A549 (cell line): ENCODE data around the gene ABCA13. TPM values are rescaled to one million over a fixed set of nuclear protein-coding genes. Genes with fewer than 3 reads are reported as not detected.

ENCODE experiments used
- ATAC-seq, 2 experiments: fragments of 200-7000 bp in 1 of 2; fragments of >200 bp in 1 of 2; cut with Nextera tagmentation in 1 of 2; cut with Tn5 transposase in 1 of 2; 3 replicates each; pipeline versions ENCODE4 v1.8.0 to v1.9.1; 2018 to 2020; ENCODE audit warnings: mild to moderate bottlenecking in 1 of 2, moderate library complexity in 1 of 2
- CTCF ChIA-PET: fragments of 300-600 bp; sonication (Branson Sonifier 250); formaldehyde crosslinking; extraction: SDS; loops from one replicate; lab custom pipeline; 2021; ENCODE audit warnings: antibody characterized with exemption, inconsistent platforms; lab: Yijun Ruan, JAX
- POLR2A ChIA-PET: fragments of 350-600 bp; formaldehyde crosslinking; extraction: SDS; loops from one replicate; lab custom pipeline; 2021; ENCODE audit warnings: antibody characterized with exemption, inconsistent platforms; lab: Yijun Ruan, JAX
- DNase-seq, 2 experiments: peaks; one replicate each; pipeline versions ENCODE4 v3.0.0 to v3.0.0-alpha.2; 2011 to 2016; ENCODE audit warnings: low read depth in 1 of 2, low spot score in 1 of 2
- FAIRE-seq: peaks from 2 replicates; lab custom pipeline; 2011; peaks lifted over from hg19 to GRCh38; lab: Jason Lieb, UNC
- H3K27ac ChIP-seq, 2 experiments: fragments of >200 bp; sonication (Bioruptor Twin); formaldehyde crosslinking; 3 replicates each; pipeline ENCODE4 v1.5.1; 2016 to 2017
- H3K4me1 ChIP-seq: fragments of >200 bp; sonication (Bioruptor Twin); formaldehyde crosslinking; 3 replicates; pipeline ENCODE4 v1.6.1; 2016
- H3K4me2 ChIP-seq: fragments of >200 bp; sonication (Bioruptor Twin); formaldehyde crosslinking; 3 replicates; pipeline ENCODE4 v1.6.1; 2016
- H3K4me3 ChIP-seq: fragments of >200 bp; sonication (Bioruptor Twin); formaldehyde crosslinking; 3 replicates; pipeline ENCODE4 v1.5.1; 2016
- H3K9me3 ChIP-seq: fragments of >200 bp; sonication (Bioruptor Twin); formaldehyde crosslinking; 3 replicates; pipeline ENCODE4 v1.6.1; 2016
- BHLHE40 ChIP-seq: IDR thresholded peaks from 2 replicates; pipeline ENCODE4 v1.6.1; 2012; ENCODE audit warnings: low read depth, low read length, inconsistent platforms
- CBX2 ChIP-seq: fragments of 200-600 bp; sonication (generic); IDR thresholded peaks from 2 replicates; pipeline ENCODE4 v1.6.1; 2016; ENCODE audit warnings: low read depth, mild to moderate bottlenecking, borderline replicate concordance
- CEBPB ChIP-seq, 2 experiments: fragments of >200 bp in 1 of 2; sonication (Bioruptor Twin) in 1 of 2; formaldehyde crosslinking in 1 of 2; IDR thresholded peaks; 2 replicates each; pipeline ENCODE4 v1.6.1; 2012 to 2016
- EHMT2 ChIP-seq: fragments of 200-600 bp; sonication (generic); IDR thresholded peaks from 2 replicates; pipeline ENCODE4 v1.6.1; 2016; ENCODE audit warnings: antibody characterized with exemption, low read depth, mild to moderate bottlenecking, moderate library complexity
- FOXS1 ChIP-seq: fragments of 250-450 bp; sonication (Bioruptor Pico); IDR thresholded peaks from 2 replicates; pipeline ENCODE4 v1.5.0; 2020; ENCODE audit warnings: mild to moderate bottlenecking, moderate library complexity
- GATA3 ChIP-seq: IDR thresholded peaks from 2 replicates; pipeline ENCODE4 v1.6.1; 2012; ENCODE audit warnings: borderline replicate concordance
- HDAC2 ChIP-seq: fragments of 200-600 bp; sonication (generic); IDR thresholded peaks from 2 replicates; pipeline ENCODE4 v1.6.1; 2016
- HOXA7 ChIP-seq: fragments of 250-450 bp; sonication (Bioruptor Pico); IDR thresholded peaks from 2 replicates; pipeline ENCODE4 v1.5.0; 2020; ENCODE audit warnings: mild to moderate bottlenecking, moderate library complexity
- KDM5A ChIP-seq: fragments of 200-600 bp; sonication (generic); IDR thresholded peaks from 2 replicates; pipeline ENCODE4 v1.6.1; 2016; ENCODE audit warnings: antibody characterized with exemption, mild to moderate bottlenecking
- MAFK ChIP-seq: fragments of 450-650 bp; IDR thresholded peaks from 2 replicates; pipeline ENCODE4 v1.6.1; 2014; ENCODE audit not compliant: partially characterized antibody
- MAZ ChIP-seq: fragments of 150-350 bp; IDR thresholded peaks from 2 replicates; pipeline ENCODE4 v1.6.1; 2014; ENCODE audit warnings: antibody characterized with exemption, low read depth, low read length, borderline replicate concordance
- NPAS2 ChIP-seq: fragments of 250-450 bp; sonication (Bioruptor Pico); IDR thresholded peaks from 2 replicates; pipeline ENCODE4 v1.8.0; 2022; ENCODE audit warnings: mild to moderate bottlenecking, moderate library complexity, borderline replicate concordance
- PBX3 ChIP-seq: IDR thresholded peaks from 2 replicates; pipeline ENCODE4 v1.6.1; 2012
- RAD21 ChIP-seq, 2 experiments: fragments of >200 bp in 1 of 2; sonication (Bioruptor Twin) in 1 of 2; formaldehyde crosslinking in 1 of 2; IDR thresholded peaks in 1 of 2; conservative IDR thresholded peaks in 1 of 2; 2 replicates in 1 of 2; 3 replicates in 1 of 2; pipeline ENCODE4 v1.6.1; 2012 to 2018; ENCODE audit warnings: inconsistent platforms in 1 of 2
- RARB ChIP-seq: fragments of 250-450 bp; sonication (Bioruptor Pico); IDR thresholded peaks from 2 replicates; pipeline ENCODE4 v1.8.0; 2021; ENCODE audit warnings: mild to moderate bottlenecking, moderate library complexity
- SMC3 ChIP-seq: fragments of >200 bp; sonication (Bioruptor Twin); formaldehyde crosslinking; IDR thresholded peaks from 3 replicates; pipeline ENCODE4 v1.6.1; 2018; ENCODE audit warnings: inconsistent platforms
- TP53 ChIP-seq: fragments of 250-450 bp; sonication (Bioruptor Pico); IDR thresholded peaks from 2 replicates; pipeline ENCODE4 v1.5.0; 2021; ENCODE audit warnings: mild to moderate bottlenecking, moderate library complexity
- WGBS: methylation state at CpG from one replicate; pipeline ENCODE4 v1.1.6; 2017; ENCODE audit errors: missing lambda C conversion rate; 5-methylcytosine and 5-hydroxymethylcytosine counted together
- polyA plus RNA-seq, 4 experiments: library from polyadenylated mRNA; depleted of rRNA in 3 of 4; stranded (reverse); fragments of >200 nt; fragmentation: RNase III in 1 of 4; extraction: RNeasy Plus Mini Kit Qiagen cat#74134 plus additional on column Dnase treatment in 1 of 4; gene quantifications; 2 replicates in 3 of 4; 3 replicates in 1 of 4; pipeline ENCODE4 v1.2.3, GENCODE V29; 2011 to 2017
- TF ChIP-seq, protein P1 (sequence below): fragments of >200 bp; sonication (Bioruptor Twin); formaldehyde crosslinking; IDR thresholded peaks from 3 replicates; pipeline ENCODE4 v1.5.1; 2016

ABCA13 gene
- polyA plus RNA-seq, 2 of the 4 experiments (the other 2 are of a cell fraction), result 0.01 TPM; not detected in 1

DNA sequence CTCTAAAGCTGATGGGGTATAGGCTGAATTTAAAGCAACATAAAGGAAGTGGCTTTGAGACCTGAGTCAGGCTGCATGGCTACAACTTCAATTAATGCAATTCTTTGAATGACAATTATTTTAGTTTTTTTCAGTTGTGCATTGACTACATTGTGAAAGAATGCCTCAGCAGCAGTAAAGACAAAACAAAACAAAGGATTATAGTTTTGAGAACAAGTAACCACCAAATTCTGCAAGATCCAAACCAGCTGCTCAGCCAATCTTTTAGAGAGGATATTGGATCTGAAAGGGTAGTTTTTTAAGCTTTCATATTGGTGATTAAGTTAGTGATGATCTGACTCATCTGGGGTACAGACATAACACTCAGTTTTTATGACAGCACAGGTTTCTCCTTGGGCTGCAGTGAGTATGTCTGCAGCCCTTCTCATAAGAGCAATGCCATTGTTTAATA is 40.6 kb upstream of the ABCA13 start:
- Histone ChIP-seq H3K4me2 (no peak overlapping the region), H3K4me1 (no peaks in the 10 kb centered on the region), H3K4me3 (no peak overlapping the region), H3K27ac (no peak overlapping the region), H3K9me3 (no peaks in the 10 kb centered on the region)
- FAIRE-seq (no peak), ATAC-seq (no peak), DNase-seq (no peak)
- POLR2A ChIA-PET, result no interaction called here
- CTCF ChIA-PET, result interaction anchor here (1.6 to 2.6 kb wide), 2 partner anchors 20 to 24 kb away, joined by 6 to 16 read pairs; no protein-coding TSS in a partner anchor
- TF ChIP-seq MAZ (no peak), HOXA7 (CRISPR knock-in tag) (no peak), TP53 (CRISPR knock-in tag) (no peak), GATA3 (no peak), HDAC2 (no peak), BHLHE40 (no peak)

DNA sequence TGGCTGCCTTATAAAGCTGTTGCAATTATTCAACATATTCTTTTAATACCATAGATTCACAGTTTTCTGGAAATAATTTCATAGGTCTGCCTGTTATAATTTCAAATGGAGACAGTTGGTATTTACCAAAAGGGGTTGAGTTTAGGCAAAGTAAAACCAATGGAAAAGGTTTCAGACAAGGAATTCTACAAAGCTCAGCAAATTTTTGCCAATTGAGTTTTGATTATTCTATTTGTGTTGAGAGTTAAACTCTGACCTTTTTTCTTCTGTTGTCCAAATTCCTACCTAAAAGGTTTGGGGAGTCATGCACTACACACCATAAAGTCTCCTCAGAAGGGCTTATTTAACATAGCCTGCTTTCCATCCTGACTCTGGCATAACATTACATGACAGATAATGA is 38.5 kb upstream of the ABCA13 start:
- no peaks in the 10 kb centered on the region for H3K9me3 ChIP-seq
- no peak overlapping the region for H3K4me2 ChIP-seq
- ATAC-seq, result no peak
- H3K27ac ChIP-seq, result no peak overlapping the region
- ChIA-PET CTCF (interaction anchor here (0.6 to 2.6 kb wide), 2 partner anchors 22 to 188 kb away, joined by 3 to 16 read pairs; no protein-coding TSS in a partner anchor), POLR2A (no interaction called here)
- TF ChIP-seq MAFK (peak; percentile 62), NPAS2 (CRISPR knock-in tag) (no peak)
- H3K4me3 ChIP-seq, result no peak overlapping the region
- no peaks in the 10 kb centered on the region for H3K4me1 ChIP-seq
- peak; percentile 36 for FAIRE-seq
- DNase-seq, result no peak

- Histone ChIP-seq H3K9me3 (0 out of 3 replicates have a peak, but pooled peaks cover 4% of the 10 kb centered on the region), H3K4me3 (no peak overlapping the region), H3K27ac (peak overlapping the region in 1 of 2 experiments; percentile 48; a peak in 3 of 6 replicates), H3K4me1 (peaks cover 27% of the 10 kb centered on the region), H3K4me2 (peak overlapping the region; percentile 62)
- FAIRE-seq (no peak), DNase-seq (peak; percentile 16 to 68), ATAC-seq (peak; percentile 47 to 79; a peak in 4 of 6 replicates)
- TF ChIP-seq CEBPB (IDR thresholded peaks at IDR 0.05) (no peak), SMC3 (no peak; the same call in 2 of the 3 replicates), KDM5A (no peak), RARB (CRISPR knock-in tag) (no peak), BHLHE40 (no peak), EHMT2 (0 out of 2 replicates have a peak, but pooled peaks have one; percentile 28), FOXS1 (CRISPR knock-in tag) (no peak), PBX3 (no peak), RAD21 (conservative IDR thresholded peaks at IDR 0.05 in 1 of 2, IDR thresholded peaks at IDR 0.05 in 1 of 2) (peak; percentile 43 to 61; a peak in 4 of 5 replicates), CBX2 (no peak)
- TF ChIP-seq, protein P1, sequence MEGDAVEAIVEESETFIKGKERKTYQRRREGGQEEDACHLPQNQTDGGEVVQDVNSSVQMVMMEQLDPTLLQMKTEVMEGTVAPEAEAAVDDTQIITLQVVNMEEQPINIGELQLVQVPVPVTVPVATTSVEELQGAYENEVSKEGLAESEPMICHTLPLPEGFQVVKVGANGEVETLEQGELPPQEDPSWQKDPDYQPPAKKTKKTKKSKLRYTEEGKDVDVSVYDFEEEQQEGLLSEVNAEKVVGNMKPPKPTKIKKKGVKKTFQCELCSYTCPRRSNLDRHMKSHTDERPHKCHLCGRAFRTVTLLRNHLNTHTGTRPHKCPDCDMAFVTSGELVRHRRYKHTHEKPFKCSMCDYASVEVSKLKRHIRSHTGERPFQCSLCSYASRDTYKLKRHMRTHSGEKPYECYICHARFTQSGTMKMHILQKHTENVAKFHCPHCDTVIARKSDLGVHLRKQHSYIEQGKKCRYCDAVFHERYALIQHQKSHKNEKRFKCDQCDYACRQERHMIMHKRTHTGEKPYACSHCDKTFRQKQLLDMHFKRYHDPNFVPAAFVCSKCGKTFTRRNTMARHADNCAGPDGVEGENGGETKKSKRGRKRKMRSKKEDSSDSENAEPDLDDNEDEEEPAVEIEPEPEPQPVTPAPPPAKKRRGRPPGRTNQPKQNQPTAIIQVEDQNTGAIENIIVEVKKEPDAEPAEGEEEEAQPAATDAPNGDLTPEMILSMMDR, result peak; percentile 39
- ChIA-PET CTCF (interaction anchor here (1.5 to 6.9 kb wide), 2 partner anchors 15 to 29 kb away, joined by 4 to 40 read pairs; no protein-coding TSS in a partner anchor), POLR2A (no interaction called here)
- 24% methylated on average over 3 of the region's 3 CpGs for WGBS
These were observed 31.8 kb upstream of the ABCA13 start for GRCh38 chr7:48139459-48139858.
